Mesenchymal stem cell (in vitro differentiated cells and primary cell): ENCODE data around the gene FABP3.

Experiments
- DNase-seq: peaks from one replicate; pipeline ENCODE4 v3.0.0-alpha.2; 2013
- H2AFZ ChIP-seq: one replicate; pipeline ENCODE4 v1.6.1; 2013; ENCODE audit warnings: low read depth, mild to moderate bottlenecking, control low read depth, inconsistent platforms, low read length, moderate library complexity
- H2AK5ac ChIP-seq: 2 replicates; pipeline ENCODE4 v1.6.1; 2013; ENCODE audit warnings: low read length, moderate library complexity, mild to moderate bottlenecking, inconsistent platforms; ENCODE audit not compliant: severe bottlenecking
- H2BK120ac ChIP-seq: one replicate; pipeline ENCODE4 v1.6.1; 2013; ENCODE audit warnings: low read depth, mild to moderate bottlenecking, inconsistent platforms, low read length, moderate library complexity
- H2BK12ac ChIP-seq, 2 experiments: one replicate each; pipeline ENCODE4 v1.6.1; 2013; ENCODE audit warnings: inconsistent platforms in 2 of 2, low read length in 2 of 2, mild to moderate bottlenecking in 2 of 2, moderate library complexity in 2 of 2, control low read depth in 1 of 2
- H2BK15ac ChIP-seq: one replicate; pipeline ENCODE4 v1.6.1; 2013; ENCODE audit warnings: mild to moderate bottlenecking, low read depth, inconsistent platforms; ENCODE audit not compliant: poor library complexity, severe bottlenecking
- H2BK5ac ChIP-seq: 2 replicates; pipeline ENCODE4 v1.6.1; 2013; ENCODE audit warnings: low read depth, mild to moderate bottlenecking, low read length, control low read depth, inconsistent platforms; ENCODE audit not compliant: poor library complexity, severe bottlenecking
- H3K14ac ChIP-seq, 2 experiments: one replicate each; pipeline ENCODE4 v1.6.1; 2013; ENCODE audit warnings: inconsistent platforms in 2 of 2, low read length in 2 of 2, control low read depth in 1 of 2, mild to moderate bottlenecking in 1 of 2, moderate library complexity in 1 of 2
- H3K18ac ChIP-seq, 2 experiments: one replicate each; pipeline ENCODE4 v1.6.1; 2013; ENCODE audit warnings: inconsistent platforms in 2 of 2, low read length in 2 of 2, control low read depth in 1 of 2, low read depth in 1 of 2, mild to moderate bottlenecking in 1 of 2
- H3K23ac ChIP-seq, 2 experiments: one replicate each; pipeline ENCODE4 v1.6.1; 2013; ENCODE audit warnings: inconsistent platforms in 2 of 2, low read length in 2 of 2, mild to moderate bottlenecking in 2 of 2, moderate library complexity in 2 of 2, control low read depth in 1 of 2
- H3K27ac ChIP-seq: 2 replicates; pipeline ENCODE4 v1.5.1; 2013; ENCODE audit warnings: mild to moderate bottlenecking, moderate library complexity, low read length, control low read depth, inconsistent platforms; ENCODE audit not compliant: poor library complexity, severe bottlenecking
- H3K27me3 ChIP-seq, 2 experiments: 2 replicates each; pipeline versions ENCODE4 v1.6.1 to v1.7.0; 2013; ENCODE audit warnings: low read length in 2 of 2, mild to moderate bottlenecking in 2 of 2, moderate library complexity in 2 of 2, control low read depth in 1 of 2, inconsistent platforms in 1 of 2; ENCODE audit not compliant: control insufficient read depth in 1 of 2, insufficient read depth in 1 of 2
- H3K36me3 ChIP-seq, 2 experiments: 2 replicates each; pipeline versions ENCODE4 v1.6.1 to v1.7.0; 2013; ENCODE audit warnings: low read length in 2 of 2, control low read depth in 1 of 2, inconsistent platforms in 1 of 2, low read depth in 1 of 2, mild to moderate bottlenecking in 1 of 2; ENCODE audit not compliant: insufficient read depth in 2 of 2, control insufficient read depth in 1 of 2
- H3K4ac ChIP-seq, 2 experiments: one replicate each; pipeline ENCODE4 v1.6.1; 2013; ENCODE audit warnings: inconsistent platforms in 2 of 2, low read length in 2 of 2, mild to moderate bottlenecking in 2 of 2, moderate library complexity in 2 of 2, control low read depth in 1 of 2, low read depth in 1 of 2
- H3K4me1 ChIP-seq: 2 replicates; pipeline ENCODE4 v1.6.1; 2013; ENCODE audit warnings: low read depth, low read length, control low read depth; ENCODE audit not compliant: control insufficient read depth, insufficient read depth
- H3K4me2 ChIP-seq: 2 replicates; pipeline ENCODE4 v1.6.1; 2013; ENCODE audit warnings: low read length, mild to moderate bottlenecking, inconsistent platforms; ENCODE audit not compliant: poor library complexity, severe bottlenecking
- H3K4me3 ChIP-seq, 2 experiments: 2 replicates each; pipeline versions ENCODE4 v1.5.1 to v1.7.0; 2013; ENCODE audit warnings: low read length in 2 of 2, mild to moderate bottlenecking in 2 of 2, control low read depth in 1 of 2, low read depth in 1 of 2; ENCODE audit not compliant: insufficient read depth in 1 of 2
- H3K79me1 ChIP-seq: replicated peaks from 2 replicates; pipeline ENCODE4 v1.6.1; 2013; ENCODE audit warnings: mild to moderate bottlenecking, control low read depth, low read length, inconsistent platforms; ENCODE audit not compliant: poor library complexity, severe bottlenecking
- H3K9ac ChIP-seq: 2 replicates; pipeline ENCODE4 v1.7.0; 2013; ENCODE audit warnings: mild to moderate bottlenecking, low read length, moderate library complexity
- H3K9me3 ChIP-seq: 2 replicates; pipeline ENCODE4 v1.7.0; 2013; ENCODE audit warnings: mild to moderate bottlenecking, low read length; ENCODE audit not compliant: control insufficient read depth
- H4K8ac ChIP-seq: one replicate; pipeline ENCODE4 v1.6.1; 2013; ENCODE audit warnings: inconsistent platforms, mild to moderate bottlenecking, low read length, moderate library complexity
- H4K91ac ChIP-seq: one replicate; pipeline ENCODE4 v1.6.1; 2013; ENCODE audit warnings: mild to moderate bottlenecking, low read length, inconsistent platforms
- WGBS: methylation state at CpG from one replicate; pipeline ENCODE4 v1.1.7; 2013; ENCODE audit warnings: mixed read lengths; 5-methylcytosine and 5-hydroxymethylcytosine counted together

The FABP3 gene

GRCh38 chr1:31393463-31393862 is 20.6 kb upstream of the FABP3 start:
- Histone ChIP-seq H2BK12ac (no peak overlapping the region), H2AFZ (no peak overlapping the region), H4K8ac (no peak overlapping the region), H2BK5ac (no peak overlapping the region), H2AK5ac (no peak overlapping the region), H3K27me3 (peaks cover 0 to 7% of the 10 kb centered on the region in 2 experiments), H3K36me3 (no peaks in the 10 kb centered on the region), H2BK15ac (no peak overlapping the region), H3K4me3 (no peak overlapping the region), H3K4me2 (no peak overlapping the region), H3K9me3 (no peaks in the 10 kb centered on the region), H3K18ac (no peak overlapping the region), H3K79me1 (no peaks in the 10 kb centered on the region), H4K91ac (no peak overlapping the region), H3K9ac (no peak overlapping the region), H3K27ac (no peak overlapping the region), H2BK120ac (no peak overlapping the region), H3K4me1 (peaks cover 6% of the 10 kb centered on the region), H3K23ac (no peak overlapping the region), H3K14ac (no peak overlapping the region), H3K4ac (no peak overlapping the region)
- no peak for DNase-seq

- no peak overlapping the region for H3K4me3 ChIP-seq
- H4K8ac ChIP-seq: no peak overlapping the region
- peaks cover 0 to 7% of the 10 kb centered on the region in 2 experiments for H3K27me3 ChIP-seq
- DNase-seq: no peak
- H2BK5ac ChIP-seq: no peak overlapping the region
- no peak overlapping the region for H2BK120ac ChIP-seq
- no peak overlapping the region for H2BK15ac ChIP-seq
- H3K14ac ChIP-seq: no peak overlapping the region
- H2BK12ac ChIP-seq: no peak overlapping the region
- no peak overlapping the region for H3K9ac ChIP-seq
- H3K36me3 ChIP-seq: no peaks in the 10 kb centered on the region
- no peak overlapping the region for H2AFZ ChIP-seq
- H3K79me1 ChIP-seq: no peaks in the 10 kb centered on the region
- no peak overlapping the region for H3K27ac ChIP-seq
- no peak overlapping the region for H4K91ac ChIP-seq
- no peak overlapping the region for H3K4ac ChIP-seq
- peaks cover 8% of the 10 kb centered on the region for H3K4me1 ChIP-seq
- no peak overlapping the region for H3K23ac ChIP-seq
- H2AK5ac ChIP-seq: no peak overlapping the region
- H3K4me2 ChIP-seq: no peak overlapping the region
- no peaks in the 10 kb centered on the region for H3K9me3 ChIP-seq
- 87% methylated on average over 7 of the region's 7 CpGs for WGBS
- no peak overlapping the region for H3K18ac ChIP-seq
Observed at GRCh38 chr1:31390071-31390470, 17.2 kb upstream of the FABP3 start.

GRCh38 chr1:31389616-31390015 is 16.7 kb upstream of the FABP3 start:
- Histone ChIP-seq H3K27ac (no peak overlapping the region), H2AK5ac (no peak overlapping the region), H3K4me2 (no peak overlapping the region), H3K36me3 (no peaks in the 10 kb centered on the region), H4K8ac (no peak overlapping the region), H3K18ac (no peak overlapping the region), H4K91ac (no peak overlapping the region), H3K4ac (no peak overlapping the region), H2BK12ac (no peak overlapping the region), H3K9ac (no peak overlapping the region), H3K14ac (no peak overlapping the region), H2AFZ (no peak overlapping the region), H3K4me1 (peaks cover 5% of the 10 kb centered on the region), H3K79me1 (no peaks in the 10 kb centered on the region), H2BK120ac (no peak overlapping the region), H2BK15ac (no peak overlapping the region), H3K4me3 (no peak overlapping the region), H3K9me3 (no peaks in the 10 kb centered on the region), H3K23ac (no peak overlapping the region), H3K27me3 (peaks cover 0 to 7% of the 10 kb centered on the region in 2 experiments), H2BK5ac (no peak overlapping the region)
- 94% methylated on average over 7 of the region's 7 CpGs for WGBS
- no peak for DNase-seq

GRCh38 chr1:31387612-31388011 is 14.7 kb upstream of the FABP3 start:
- no peak overlapping the region for H3K23ac ChIP-seq
- no peak overlapping the region for H4K8ac ChIP-seq
- DNase-seq: no peak
- no peak overlapping the region for H3K4me2 ChIP-seq
- no peak overlapping the region for H2BK5ac ChIP-seq
- peak overlapping the region in 1 of 2 experiments; percentile 61 for H3K14ac ChIP-seq
- H2BK15ac ChIP-seq: no peak overlapping the region
- no peak overlapping the region for H3K9ac ChIP-seq
- peaks cover 4% of the 10 kb centered on the region for H3K4me1 ChIP-seq
- no peak overlapping the region for H2AK5ac ChIP-seq
- H3K36me3 ChIP-seq: no peaks in the 10 kb centered on the region
- H3K4ac ChIP-seq: no peak overlapping the region
- no peak overlapping the region for H4K91ac ChIP-seq
- H2BK120ac ChIP-seq: no peak overlapping the region
- no peak overlapping the region for H3K18ac ChIP-seq
- no peak overlapping the region for H3K27ac ChIP-seq
- no peak overlapping the region for H3K4me3 ChIP-seq
- WGBS: 76% methylated on average over 10 of the region's 10 CpGs
- no peaks in the 10 kb centered on the region for H3K9me3 ChIP-seq
- no peaks in the 10 kb centered on the region for H3K79me1 ChIP-seq
- H3K27me3 ChIP-seq: peaks cover 0 to 7% of the 10 kb centered on the region in 2 experiments
- peak overlapping the region in 1 of 2 experiments; percentile 54 for H2BK12ac ChIP-seq
- H2AFZ ChIP-seq: no peak overlapping the region
